Mucosa of rectum (tissue), 2 donors: ENCODE data around the gene AJAP1.

ENCODE experiments used
- H3K27ac ChIP-seq, 2 donors: one replicate each; pipeline ENCODE4 v1.7.0; 2013; ENCODE audit warnings: inconsistent platforms in 2 of 2, low read depth in 2 of 2, low read length in 2 of 2
- H3K27me3 ChIP-seq, 2 donors: one replicate each; pipeline ENCODE4 v1.7.0; 2013; ENCODE audit warnings: low read length in 2 of 2; ENCODE audit not compliant: control insufficient read depth in 2 of 2, insufficient read depth in 2 of 2
- H3K36me3 ChIP-seq, 2 donors: one replicate each; pipeline ENCODE4 v1.7.0; 2013; ENCODE audit warnings: low read length in 2 of 2; ENCODE audit not compliant: control insufficient read depth in 2 of 2, insufficient read depth in 2 of 2
- H3K4me1 ChIP-seq, 2 donors: one replicate each; pipeline ENCODE4 v1.7.0; 2013; ENCODE audit warnings: low read length in 2 of 2, mild to moderate bottlenecking in 1 of 2; ENCODE audit not compliant: control insufficient read depth in 2 of 2, insufficient read depth in 2 of 2
- H3K4me3 ChIP-seq, 2 donors: one replicate each; pipeline ENCODE4 v1.7.0; 2013; ENCODE audit warnings: low read length in 2 of 2
- H3K9ac ChIP-seq, 2 donors: one replicate each; pipeline ENCODE4 v1.7.0; 2013; ENCODE audit warnings: low read length in 2 of 2, low read depth in 1 of 2, mild to moderate bottlenecking in 1 of 2
- H3K9me3 ChIP-seq, 2 donors: one replicate each; pipeline ENCODE4 v1.7.0; 2013; ENCODE audit warnings: low read length in 2 of 2; ENCODE audit not compliant: control insufficient read depth in 2 of 2
- donor health status: healthy.
- donor health status: Normal muscosa, but diverticular disease.

The AJAP1 gene

GRCh38 chr1:4678066-4678717 lies 23.8 kb downstream of the AJAP1 start:
- Histone ChIP-seq H3K27ac (no peak overlapping the region), H3K27me3 (no peaks in the 10 kb centered on the region), H3K4me3 (no peak overlapping the region), H3K36me3 (no peaks in the 10 kb centered on the region), H3K9me3 (peaks cover 0 to 5% of the 10 kb centered on the region in 2 donors), H3K9ac (no peak overlapping the region), H3K4me1 (no peaks in the 10 kb centered on the region)

GRCh38 chr1:4681026-4681425 lies 26.6 kb downstream of the AJAP1 start:
- H3K9ac ChIP-seq, result no peak overlapping the region
- H3K4me3 ChIP-seq, result no peak overlapping the region
- no peaks in the 10 kb centered on the region for H3K36me3 ChIP-seq
- H3K9me3 ChIP-seq, result peaks cover 0 to 5% of the 10 kb centered on the region in 2 donors
- H3K27ac ChIP-seq, result no peak overlapping the region
- no peaks in the 10 kb centered on the region for H3K27me3 ChIP-seq
- no peaks in the 10 kb centered on the region for H3K4me1 ChIP-seq

GRCh38 chr1:4682607-4683220 lies 28.3 kb downstream of the AJAP1 start:
- H3K9me3 ChIP-seq, result peaks cover 0 to 5% of the 10 kb centered on the region in 2 donors
- H3K4me1 ChIP-seq, result no peaks in the 10 kb centered on the region
- H3K36me3 ChIP-seq, result no peaks in the 10 kb centered on the region
- H3K4me3 ChIP-seq, result no peak overlapping the region
- H3K9ac ChIP-seq, result no peak overlapping the region
- H3K27me3 ChIP-seq, result no peaks in the 10 kb centered on the region
- H3K27ac ChIP-seq, result no peak overlapping the region

DNA sequence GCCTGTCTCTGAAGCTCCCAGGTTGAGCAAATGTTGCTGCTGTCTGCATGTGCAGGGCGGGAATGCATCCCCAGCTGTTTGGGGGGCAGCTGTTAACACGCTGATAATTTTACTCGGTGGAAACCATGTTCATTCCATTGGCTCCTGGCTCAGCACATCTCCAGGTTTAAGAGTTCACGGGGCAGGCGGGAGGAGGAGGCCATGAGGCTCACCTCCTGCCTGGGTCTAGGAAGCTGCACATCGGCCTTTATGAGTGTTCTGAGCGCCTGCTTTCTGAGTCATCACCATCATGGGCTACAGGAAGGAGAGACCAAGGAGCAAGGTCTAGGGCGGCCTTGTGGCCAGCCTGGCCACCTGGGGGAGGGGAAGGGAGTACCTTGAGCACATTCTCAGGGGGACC lies 29.7 kb downstream of the AJAP1 start:
- no peaks in the 10 kb centered on the region for H3K9me3 ChIP-seq
- H3K27me3 ChIP-seq, result no peaks in the 10 kb centered on the region
- no peak overlapping the region for H3K9ac ChIP-seq
- no peak overlapping the region for H3K4me3 ChIP-seq
- no peaks in the 10 kb centered on the region for H3K4me1 ChIP-seq
- H3K36me3 ChIP-seq, result no peaks in the 10 kb centered on the region
- H3K27ac ChIP-seq, result no peak overlapping the region

DNA sequence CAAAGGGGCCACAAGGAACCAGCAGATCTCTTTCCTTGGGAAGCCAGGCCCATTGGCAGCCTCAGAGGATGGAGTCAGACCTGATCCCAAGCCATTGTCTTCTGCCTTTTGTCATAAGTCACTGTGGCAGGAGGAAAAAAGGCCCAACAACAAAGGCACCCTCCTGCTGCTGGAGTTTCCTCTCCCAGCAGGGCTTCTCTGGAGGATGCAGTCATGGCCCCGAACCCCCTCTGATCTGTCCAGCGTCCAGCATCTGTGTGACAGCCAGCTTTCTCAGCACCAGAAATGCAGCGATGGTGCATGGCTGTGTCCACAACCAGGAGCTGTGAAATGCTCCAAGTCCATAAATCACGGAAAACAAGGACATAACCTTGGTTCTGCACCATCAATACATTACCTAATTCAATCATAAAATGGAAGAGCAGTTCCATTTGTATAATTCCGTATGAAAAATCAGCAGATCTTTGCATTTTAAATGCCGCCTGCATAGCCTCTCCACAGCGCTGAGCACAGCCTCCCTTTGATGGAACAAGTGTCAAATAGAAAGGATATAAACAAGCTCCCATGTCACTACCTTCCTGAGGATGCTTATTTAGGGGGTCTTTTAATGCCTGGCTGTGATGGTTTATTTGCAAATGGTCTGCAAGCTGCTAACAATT lies 30.6 kb downstream of the AJAP1 start:
- no peak overlapping the region for H3K9ac ChIP-seq
- H3K9me3 ChIP-seq, result no peaks in the 10 kb centered on the region
- no peaks in the 10 kb centered on the region for H3K4me1 ChIP-seq
- no peaks in the 10 kb centered on the region for H3K36me3 ChIP-seq
- H3K4me3 ChIP-seq, result no peak overlapping the region
- H3K27ac ChIP-seq, result no peak overlapping the region
- no peaks in the 10 kb centered on the region for H3K27me3 ChIP-seq

- H3K4me1 ChIP-seq, result no peaks in the 10 kb centered on the region
- no peak overlapping the region for H3K4me3 ChIP-seq
- no peaks in the 10 kb centered on the region for H3K27me3 ChIP-seq
- no peaks in the 10 kb centered on the region for H3K9me3 ChIP-seq
- no peaks in the 10 kb centered on the region for H3K36me3 ChIP-seq
- no peak overlapping the region for H3K27ac ChIP-seq
- no peak overlapping the region for H3K9ac ChIP-seq
Observed at GRCh38 chr1:4685523-4685865, 31.1 kb downstream of the AJAP1 start.

DNA sequence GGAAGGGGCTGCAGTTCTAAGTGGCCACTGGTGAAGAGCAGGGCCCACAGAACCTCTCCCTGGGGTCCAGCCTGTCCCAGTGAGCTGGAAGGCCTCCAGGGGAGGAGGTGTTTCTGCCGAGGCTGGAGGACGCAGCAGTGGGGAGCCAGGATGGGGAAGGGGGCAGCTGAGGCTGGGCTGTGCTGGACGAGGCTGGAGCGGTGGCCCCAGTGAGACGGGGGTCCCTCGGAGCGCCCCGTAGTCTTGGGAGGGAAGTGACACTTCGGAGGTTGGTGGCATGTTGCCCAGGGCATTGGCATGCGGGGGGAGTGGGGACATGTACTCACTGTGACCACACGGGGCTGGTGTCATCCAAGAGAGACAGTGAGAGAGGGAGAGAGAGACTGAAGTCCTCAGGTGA lies 33.5 kb downstream of the AJAP1 start:
- H3K9me3 ChIP-seq, result no peaks in the 10 kb centered on the region
- no peaks in the 10 kb centered on the region for H3K4me1 ChIP-seq
- no peak overlapping the region for H3K4me3 ChIP-seq
- H3K27me3 ChIP-seq, result no peaks in the 10 kb centered on the region
- no peak overlapping the region for H3K27ac ChIP-seq
- no peak overlapping the region for H3K9ac ChIP-seq
- H3K36me3 ChIP-seq, result no peaks in the 10 kb centered on the region

DNA sequence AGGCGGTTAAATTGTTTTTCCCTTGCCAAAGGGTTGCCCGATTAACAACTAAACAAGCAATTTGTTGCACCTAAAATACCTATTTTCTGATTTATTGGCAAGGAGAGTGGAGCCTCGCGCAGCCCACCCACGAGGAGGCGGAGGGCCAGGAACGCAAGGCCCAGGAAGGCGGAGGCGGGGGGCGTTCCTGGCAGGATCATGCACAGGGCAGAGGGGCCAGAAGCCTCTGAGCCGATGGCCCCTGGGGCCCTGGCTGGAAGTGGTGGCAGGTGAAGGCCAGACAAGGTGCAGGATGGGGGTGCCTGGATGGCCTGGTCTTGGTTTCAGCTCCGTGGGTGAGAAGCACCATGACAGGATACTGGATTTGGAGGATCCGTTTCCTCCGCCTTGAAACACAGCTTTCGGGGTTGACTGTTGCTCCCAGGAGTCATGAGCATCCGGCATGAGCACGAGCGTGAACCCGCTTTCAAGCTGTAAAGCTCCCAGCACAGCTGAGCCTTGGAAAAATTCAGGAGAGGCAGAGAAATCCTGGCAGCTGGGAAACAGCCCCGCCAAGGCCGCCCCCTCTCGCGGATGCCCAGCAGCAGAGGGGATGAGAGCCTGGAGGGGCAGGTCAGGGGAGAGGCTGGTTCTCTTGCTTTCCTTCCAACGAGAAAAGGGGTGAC lies 35.0 kb downstream of the AJAP1 start:
- Histone ChIP-seq H3K4me1 (no peaks in the 10 kb centered on the region), H3K9me3 (no peaks in the 10 kb centered on the region), H3K36me3 (no peaks in the 10 kb centered on the region), H3K27me3 (no peaks in the 10 kb centered on the region), H3K9ac (no peak overlapping the region), H3K4me3 (no peak overlapping the region), H3K27ac (no peak overlapping the region)

DNA sequence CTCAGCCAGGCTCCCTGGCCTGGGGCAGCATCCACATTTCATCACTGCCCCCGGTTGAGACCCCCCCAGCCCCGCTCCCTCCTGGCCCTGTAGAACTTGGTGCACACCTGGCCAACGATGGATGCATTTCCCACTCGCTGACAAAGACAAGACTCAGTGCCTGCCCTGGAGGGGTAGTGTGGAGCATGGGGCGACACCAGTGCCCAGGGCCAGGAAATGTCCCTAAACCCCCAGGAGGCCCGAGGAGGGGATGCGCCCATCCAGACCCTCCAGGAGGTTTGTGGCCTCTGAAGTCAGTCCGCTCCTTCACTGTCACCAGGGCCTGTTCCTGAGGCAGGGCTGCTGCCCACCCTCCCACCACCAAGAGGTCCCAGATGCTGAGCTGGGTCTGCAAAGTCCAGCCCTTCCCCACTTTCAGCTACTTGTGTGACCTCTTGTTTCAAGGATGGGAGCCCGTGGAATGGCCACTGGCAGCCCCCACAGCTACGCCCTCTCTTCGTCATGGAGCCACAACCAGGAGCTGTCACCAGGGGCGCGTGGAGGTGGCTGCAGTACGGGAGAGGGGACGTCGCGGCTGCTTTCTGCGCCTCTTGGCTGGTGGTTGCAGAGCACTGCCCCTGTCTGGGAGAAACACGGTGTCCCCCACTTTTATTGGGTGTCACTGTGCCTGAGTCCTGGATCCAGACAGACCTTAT lies 35.7 kb downstream of the AJAP1 start:
- no peaks in the 10 kb centered on the region for H3K4me1 ChIP-seq
- no peaks in the 10 kb centered on the region for H3K36me3 ChIP-seq
- no peak overlapping the region for H3K27ac ChIP-seq
- no peaks in the 10 kb centered on the region for H3K9me3 ChIP-seq
- no peaks in the 10 kb centered on the region for H3K27me3 ChIP-seq
- no peak overlapping the region for H3K4me3 ChIP-seq
- no peak overlapping the region for H3K9ac ChIP-seq
